HCT116 (cell line): Measurements from ENCODE around the gene MAST4. TPM values are rescaled to one million over a fixed set of nuclear protein-coding genes. Genes with fewer than 3 reads are reported as not detected.

Experiments used
- ATAC-seq: fragments of 200-7000 bp; cut with Tn5 transposase; 2 replicates; pipeline ENCODE4 v1.9.1; 2020; ENCODE audit warnings: mild to moderate bottlenecking, moderate library complexity
- BruUV-seq: library from RNA; stranded (reverse); fragments of 400-500 nt; replicated peaks from 2 replicates; lab custom pipeline; 2021; lab: Mats Ljungman, UMichigan
- CTCF ChIA-PET: fragments of 300-600 bp; sonication (Branson Sonifier 250); formaldehyde crosslinking; loops from one replicate; lab custom pipeline; 2021; ENCODE audit warnings: antibody characterized with exemption; lab: Charles Lee
- POLR2A ChIA-PET: fragments of 300-600, 350-600 bp; sonication (Branson Sonifier 250); formaldehyde crosslinking; loops from one replicate; lab custom pipeline; 2021; ENCODE audit warnings: antibody characterized with exemption; lab: Charles Lee
- RAD21 ChIA-PET, 2 experiments: fragments of 300-600 bp; sonication (Branson Sonifier 250); formaldehyde crosslinking; loops; one replicate each; lab custom pipeline; 2023; ENCODE audit warnings: low total read pairs in 2 of 2; ENCODE audit not compliant: uncharacterized antibody in 2 of 2, unreplicated experiment in 2 of 2, low non-redundant PET in 1 of 2; lab: Charles Lee
- DNase-seq: peaks from one replicate; pipeline ENCODE4 v3.0.0-alpha.2; 2010; ENCODE audit warnings: low read depth, low spot score
- H2AFZ ChIP-seq: fragments of 200-600 bp; shearing (Covaris generic), sonication (generic); 2 replicates; pipeline ENCODE4 v1.6.1; 2017; ENCODE audit warnings: low read depth, mixed run types, mixed read lengths, antibody characterized with exemption, low read length; ENCODE audit not compliant: poor library complexity, severe bottlenecking
- H3K27ac ChIP-seq: 2 replicates; pipeline ENCODE4 v1.5.1; 2012; ENCODE audit warnings: low read depth, low read length
- H3K27me3 ChIP-seq: fragments of 200-600 bp; sonication (generic); 2 replicates; pipeline ENCODE4 v1.6.1; 2016; ENCODE audit warnings: mixed run types, low read length, mixed read lengths; ENCODE audit not compliant: insufficient read depth
- H3K36me3 ChIP-seq, 2 experiments: fragments of 200-500 bp in 1 of 2; fragments of 200-600 bp in 1 of 2; sonication (Bioruptor generic) in 1 of 2; sonication (generic) in 1 of 2; 2 replicates each; pipeline versions ENCODE4 v1.5.1 to v1.6.1; 2014 to 2016; ENCODE audit warnings: low read length in 2 of 2, inconsistent platforms in 1 of 2, mixed read lengths in 1 of 2, mixed run types in 1 of 2; ENCODE audit not compliant: insufficient read depth in 2 of 2, control insufficient read depth in 1 of 2
- H3K4me1 ChIP-seq, 2 experiments: fragments of 200-600 bp in 1 of 2; sonication (generic) in 1 of 2; 2 replicates each; pipeline versions ENCODE4 v1.5.1 to v1.6.1; 2012 to 2017; ENCODE audit warnings: low read length in 2 of 2, inconsistent platforms in 1 of 2, mild to moderate bottlenecking in 1 of 2, mixed read lengths in 1 of 2, mixed run types in 1 of 2, moderate library complexity in 1 of 2; ENCODE audit not compliant: insufficient read depth in 2 of 2, control insufficient read depth in 1 of 2
- H3K4me2 ChIP-seq: fragments of 200-600 bp; sonication (generic); 2 replicates; pipeline ENCODE4 v1.6.1; 2017; ENCODE audit warnings: mixed run types, low read length, mixed read lengths
- H3K4me3 ChIP-seq, 2 experiments: fragments of 200-600 bp in 1 of 2; sonication (generic) in 1 of 2; replicated peaks in 1 of 2; 2 replicates each; pipeline ENCODE4 v1.5.1; 2011 to 2016; ENCODE audit warnings: low read length in 2 of 2, control low read depth in 1 of 2, low read depth in 1 of 2, mild to moderate bottlenecking in 1 of 2, mixed read lengths in 1 of 2, mixed run types in 1 of 2
- H3K79me2 ChIP-seq: fragments of 200-600 bp; sonication (generic); 2 replicates; pipeline ENCODE4 v1.6.1; 2017; ENCODE audit warnings: mild to moderate bottlenecking, mixed run types, low read length, moderate library complexity, mixed read lengths; ENCODE audit not compliant: insufficient read depth
- H3K9ac ChIP-seq: fragments of 200-600 bp; sonication (generic); 2 replicates; pipeline ENCODE4 v1.6.1; 2016; ENCODE audit warnings: low read length, mixed read lengths
- H3K9me2 ChIP-seq: fragments of 200-600 bp; sonication (generic), shearing (Covaris generic); 2 replicates; pipeline ENCODE4 v1.6.1; 2017; ENCODE audit warnings: mixed run types, mild to moderate bottlenecking, moderate library complexity; ENCODE audit not compliant: insufficient read depth
- H3K9me3 ChIP-seq, 2 experiments: fragments of 200-500 bp in 1 of 2; fragments of 200-600 bp in 1 of 2; sonication (Bioruptor generic) in 1 of 2; sonication (generic) in 1 of 2; 2 replicates each; pipeline ENCODE4 v1.6.1; 2014 to 2017; ENCODE audit warnings: low read length in 2 of 2, mixed read lengths in 2 of 2, inconsistent platforms in 1 of 2, low read depth in 1 of 2, mild to moderate bottlenecking in 1 of 2, mixed run types in 1 of 2, moderate library complexity in 1 of 2; ENCODE audit not compliant: control insufficient read depth in 1 of 2, insufficient read depth in 1 of 2
- H4K20me1 ChIP-seq: fragments of 200-600 bp; sonication (generic), shearing (Covaris generic); 2 replicates; pipeline ENCODE4 v1.6.1; 2017; ENCODE audit warnings: mixed run types, mild to moderate bottlenecking, moderate library complexity; ENCODE audit not compliant: insufficient read depth
- CBX3 ChIP-seq: IDR thresholded peaks from 2 replicates; pipeline ENCODE4 v1.6.1; 2012; ENCODE audit warnings: low read depth
- CEBPB ChIP-seq: IDR thresholded peaks from 2 replicates; pipeline ENCODE4 v1.6.1; 2012; ENCODE audit warnings: low read depth
- EGR1 ChIP-seq: IDR thresholded peaks from 2 replicates; pipeline ENCODE4 v1.6.1; 2012; ENCODE audit warnings: low read depth
- ELF1 ChIP-seq: IDR thresholded peaks from 2 replicates; pipeline ENCODE4 v1.6.1; 2012; ENCODE audit warnings: low read depth, borderline replicate concordance
- EZH2 ChIP-seq: fragments of 200-600 bp; sonication (generic); IDR thresholded peaks from 2 replicates; pipeline ENCODE4 v1.6.1; 2017; ENCODE audit warnings: antibody characterized with exemption, mixed run types
- EZH2phosphoT487 ChIP-seq: fragments of 200-600 bp; IDR thresholded peaks from 2 replicates; pipeline ENCODE4 v1.6.1; 2018; ENCODE audit warnings: antibody characterized with exemption, borderline replicate concordance
- FOSL1 ChIP-seq: IDR thresholded peaks from 2 replicates; pipeline ENCODE4 v1.6.1; 2012; ENCODE audit warnings: low read depth
- POLR2A ChIP-seq: IDR thresholded peaks from 2 replicates; pipeline ENCODE4 v1.7.0; 2011; ENCODE audit warnings: borderline replicate concordance; ENCODE audit not compliant: insufficient read depth, insufficient read length; ENCODE audit errors: extremely low read depth
- SIN3A ChIP-seq: IDR thresholded peaks from 2 replicates; pipeline ENCODE4 v1.6.1; 2012; ENCODE audit warnings: low read depth
- SRF ChIP-seq: IDR thresholded peaks from 2 replicates; pipeline ENCODE4 v1.6.1; 2012; ENCODE audit warnings: low read depth
- YY1 ChIP-seq: IDR thresholded peaks from 2 replicates; pipeline ENCODE4 v1.6.1; 2011; ENCODE audit warnings: low read length, low read depth, moderate library complexity, mild to moderate bottlenecking; ENCODE audit not compliant: insufficient replicate concordance; ENCODE audit errors: extremely low read depth
- ZFX ChIP-seq: fragments of 450-650 bp; IDR thresholded peaks from 2 replicates; pipeline ENCODE4 v1.6.1; 2017
- ZNF274 ChIP-seq: fragments of 200-500 bp; sonication (Bioruptor generic); IDR thresholded peaks from 2 replicates; pipeline ENCODE4 v1.6.1; 2014; ENCODE audit warnings: mild to moderate bottlenecking, low read depth, low read length, inconsistent platforms
- intact Hi-C: fragments of 100-400 bp; cut with micrococcal nuclease; formaldehyde crosslinking; loops from 2 replicates; pipeline ENCODE4 v1.10.0; 2022
- total RNA-seq: library from RNA; stranded (reverse); gene quantifications from one replicate; pipeline ENCODE4 v1.2.1, GENCODE V29; 2021; ENCODE audit not compliant: unreplicated experiment
- TF ChIP-seq, protein P1 (sequence below), 3 experiments: fragments of 200-600 bp in 1 of 3; sonication (generic) in 1 of 3; IDR thresholded peaks in 2 of 3; conservative IDR thresholded peaks in 1 of 3; 2 replicates each; pipeline ENCODE4 v1.5.1; 2012 to 2017; ENCODE audit warnings: low read depth in 2 of 3, low read length in 2 of 3, antibody characterized with exemption in 1 of 3, borderline replicate concordance in 1 of 3, control low read depth in 1 of 3, mild to moderate bottlenecking in 1 of 3, mixed read lengths in 1 of 3, mixed run types in 1 of 3, moderate library complexity in 1 of 3; ENCODE audit not compliant: insufficient read depth in 1 of 3

The MAST4 gene
- total RNA-seq, 1 experiment from 2014 or later, result 1.1 TPM

DNA sequence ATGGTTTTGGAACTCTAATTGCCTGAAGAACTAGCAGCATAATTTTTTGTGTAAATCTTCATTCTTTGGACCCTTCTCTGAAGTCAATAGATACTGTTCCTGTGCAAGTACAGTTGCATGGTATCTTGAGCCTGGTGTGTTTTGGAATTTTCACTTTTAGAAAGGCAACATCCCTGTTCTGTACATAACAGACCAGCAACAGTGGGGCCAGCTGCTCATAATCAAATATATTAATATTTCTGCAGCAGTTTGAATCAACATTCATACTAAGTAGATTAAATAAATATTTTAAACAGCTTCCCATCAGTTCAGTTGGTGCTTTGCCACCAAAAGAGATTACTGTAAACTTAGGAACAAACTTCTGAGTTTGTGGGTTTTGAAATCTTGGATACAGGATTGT is 502.5 kb downstream of the MAST4 start:
- TF ChIP-seq CEBPB, result no peak

DNA sequence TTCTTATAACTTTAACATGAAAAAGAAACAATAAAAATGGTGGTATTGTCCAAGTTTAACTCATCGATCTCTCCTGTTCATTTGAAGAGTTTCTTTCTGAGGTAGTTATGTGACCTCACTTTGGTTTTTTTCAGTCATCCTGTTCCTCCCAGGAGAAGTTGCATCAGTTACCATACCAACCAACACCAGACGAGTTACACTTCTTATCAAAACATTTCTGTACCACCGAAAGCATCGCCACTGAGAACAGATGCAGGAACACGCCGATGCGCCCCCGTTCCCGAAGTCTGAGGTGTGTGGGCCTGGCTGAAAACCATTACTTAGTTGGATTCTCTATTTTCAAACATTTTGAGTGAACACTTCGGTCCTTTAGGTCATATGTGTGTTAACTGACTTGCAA is 504.1 kb downstream of the MAST4 start:
- intact Hi-C loops, result no loop called here
- POLR2A ChIA-PET, result no interaction called here
- no peak for ATAC-seq

More for the DNA sequence above, 502.5 kb downstream of the MAST4 start:
- no peaks in the 10 kb centered on the region for H3K9me3 ChIP-seq
- no peak for ATAC-seq
- no TSS peak for BruUV-seq
- intact Hi-C loops, result no loop called here
- DNase-seq, result no peak
- no peak overlapping the region for H2AFZ ChIP-seq
- H3K27me3 ChIP-seq, result peaks cover 26% of the 10 kb centered on the region; the same call in 1 of the 2 replicates
- no peaks in the 10 kb centered on the region for H4K20me1 ChIP-seq
- H3K27ac ChIP-seq, result no peak overlapping the region
- H3K4me1 ChIP-seq, result no peaks in the 10 kb centered on the region
- no peaks in the 10 kb centered on the region for H3K36me3 ChIP-seq
- no peak overlapping the region for H3K4me3 ChIP-seq
- H3K4me2 ChIP-seq, result no peak overlapping the region
- no peak overlapping the region for H3K9ac ChIP-seq
- ChIA-PET RAD21 (no interaction called here), CTCF (interaction anchor here (1.3 kb wide), 1 partner anchor 67 kb away, joined by 3 read pairs; no protein-coding TSS in a partner anchor), POLR2A (no interaction called here)
- no peaks in the 10 kb centered on the region for H3K9me2 ChIP-seq
- no peaks in the 10 kb centered on the region for H3K79me2 ChIP-seq

More for the DNA sequence above, 504.1 kb downstream of the MAST4 start:
- no peaks in the 10 kb centered on the region for H4K20me1 ChIP-seq
- no TSS peak for BruUV-seq
- no peak overlapping the region for H2AFZ ChIP-seq
- TF ChIP-seq SRF (no peak), SIN3A (no peak), EZH2 (no peak), EGR1 (no peak), YY1 (no peak), CEBPB (no peak), ZNF274 (no peak), FOSL1 (no peak), EZH2phosphoT487 (no peak), POLR2A (no peak), ELF1 (no peak), ZFX (no peak), CBX3 (no peak)
- TF ChIP-seq, protein P1, sequence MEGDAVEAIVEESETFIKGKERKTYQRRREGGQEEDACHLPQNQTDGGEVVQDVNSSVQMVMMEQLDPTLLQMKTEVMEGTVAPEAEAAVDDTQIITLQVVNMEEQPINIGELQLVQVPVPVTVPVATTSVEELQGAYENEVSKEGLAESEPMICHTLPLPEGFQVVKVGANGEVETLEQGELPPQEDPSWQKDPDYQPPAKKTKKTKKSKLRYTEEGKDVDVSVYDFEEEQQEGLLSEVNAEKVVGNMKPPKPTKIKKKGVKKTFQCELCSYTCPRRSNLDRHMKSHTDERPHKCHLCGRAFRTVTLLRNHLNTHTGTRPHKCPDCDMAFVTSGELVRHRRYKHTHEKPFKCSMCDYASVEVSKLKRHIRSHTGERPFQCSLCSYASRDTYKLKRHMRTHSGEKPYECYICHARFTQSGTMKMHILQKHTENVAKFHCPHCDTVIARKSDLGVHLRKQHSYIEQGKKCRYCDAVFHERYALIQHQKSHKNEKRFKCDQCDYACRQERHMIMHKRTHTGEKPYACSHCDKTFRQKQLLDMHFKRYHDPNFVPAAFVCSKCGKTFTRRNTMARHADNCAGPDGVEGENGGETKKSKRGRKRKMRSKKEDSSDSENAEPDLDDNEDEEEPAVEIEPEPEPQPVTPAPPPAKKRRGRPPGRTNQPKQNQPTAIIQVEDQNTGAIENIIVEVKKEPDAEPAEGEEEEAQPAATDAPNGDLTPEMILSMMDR (IDR thresholded peaks at IDR 0.05 in 2 of 3, conservative IDR thresholded peaks at IDR 0.05 in 1 of 3; ENCODE audit: borderline replicate concordance in 1 of 3, insufficient read depth in 1 of 3, low read depth in 2 of 3, low read length in 2 of 3), result no peak
- ChIA-PET RAD21 (no interaction called here), CTCF (no interaction called here)
- H3K4me2 ChIP-seq, result no peak overlapping the region
- no peaks in the 10 kb centered on the region for H3K9me3 ChIP-seq
- H3K9ac ChIP-seq, result no peak overlapping the region
- H3K36me3 ChIP-seq, result no peaks in the 10 kb centered on the region
- no peaks in the 10 kb centered on the region for H3K9me2 ChIP-seq
- no peak for DNase-seq
- H3K4me3 ChIP-seq, result no peak overlapping the region
- no peaks in the 10 kb centered on the region for H3K4me1 ChIP-seq
- no peaks in the 10 kb centered on the region for H3K79me2 ChIP-seq
- H3K27ac ChIP-seq, result no peak overlapping the region
- peaks cover 26% of the 10 kb centered on the region; the same call in 1 of the 2 replicates for H3K27me3 ChIP-seq
